NCI-H82 treated with DMSO at 0.1 percent for 48 hours (cell line): ENCODE results near the gene TAS2R38.

Experiments
- DNase-seq: peaks from one replicate; lab custom pipeline; 2025; ENCODE audit not compliant: unreplicated experiment; lab: John Stamatoyannopoulos, UW

The TAS2R38 gene

DNA sequence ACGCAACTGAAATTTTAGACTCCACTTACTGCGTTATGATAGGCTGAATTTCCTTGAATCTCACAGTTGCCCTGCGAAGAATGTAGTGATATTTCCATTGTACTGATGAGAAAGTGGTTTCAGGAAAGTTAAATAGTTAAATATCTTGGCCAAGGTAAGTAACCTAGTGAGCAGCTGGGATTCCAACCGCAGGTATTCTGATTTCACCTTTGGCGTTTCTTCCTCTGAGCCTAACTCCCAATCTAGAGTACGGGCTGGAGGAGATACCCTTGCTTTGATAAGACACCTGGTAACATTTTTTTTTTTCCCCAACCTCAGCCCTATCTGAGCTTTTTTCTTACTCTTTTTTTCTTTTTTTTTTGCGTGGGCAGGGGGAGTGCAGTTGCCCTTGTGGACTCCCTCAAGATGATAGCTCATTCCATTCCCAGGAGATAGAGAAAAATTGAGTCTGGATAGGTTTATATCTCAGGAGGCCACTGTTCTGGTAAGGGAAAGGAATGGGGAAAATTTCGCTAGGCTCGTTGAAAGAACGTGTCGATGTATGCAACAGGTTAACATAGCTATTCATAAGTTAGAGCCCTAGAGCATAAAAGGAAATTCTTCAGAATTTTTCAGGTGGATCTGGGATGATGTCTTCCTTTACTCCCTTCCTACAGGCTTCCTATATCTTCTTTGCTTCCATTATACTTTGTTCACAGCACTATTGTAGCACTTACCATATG is 3.1 kb upstream of the TAS2R38 start:
- no peak for DNase-seq

DNA sequence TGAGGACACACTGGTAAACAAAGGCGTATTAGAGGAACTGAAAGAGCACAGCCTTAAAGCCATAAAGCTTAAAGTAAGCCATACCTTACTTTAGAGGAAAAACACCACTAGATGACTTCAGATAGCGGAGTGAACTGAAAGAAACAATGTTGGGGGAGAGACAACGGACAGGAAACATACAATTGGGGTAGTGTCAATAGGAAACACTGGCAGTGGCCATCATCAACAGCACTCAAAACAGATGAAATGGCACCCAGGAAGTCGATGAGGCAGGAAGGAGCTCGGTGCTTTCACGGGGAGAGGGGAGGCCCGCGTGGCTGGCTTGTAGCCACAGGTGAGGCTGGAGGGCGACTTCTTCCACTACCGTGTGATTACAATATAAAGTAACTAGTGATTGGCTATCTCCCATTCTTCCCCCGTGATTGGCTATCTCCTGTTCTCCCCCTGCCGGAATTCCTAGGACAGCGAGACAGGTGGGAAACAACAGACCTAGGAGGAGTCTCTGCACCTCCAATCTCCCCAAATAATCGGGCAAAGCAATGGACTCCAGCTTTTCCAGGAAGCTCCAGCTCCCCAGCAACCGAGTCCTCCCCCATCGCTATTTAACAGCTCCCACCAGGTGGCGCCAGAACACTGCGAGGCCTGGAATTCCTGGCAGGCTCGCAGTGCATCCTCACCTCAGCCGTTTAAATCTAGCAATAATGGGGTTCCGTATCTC is 2.4 kb upstream of the TAS2R38 start:
- peak; percentile 8 for DNase-seq

DNA sequence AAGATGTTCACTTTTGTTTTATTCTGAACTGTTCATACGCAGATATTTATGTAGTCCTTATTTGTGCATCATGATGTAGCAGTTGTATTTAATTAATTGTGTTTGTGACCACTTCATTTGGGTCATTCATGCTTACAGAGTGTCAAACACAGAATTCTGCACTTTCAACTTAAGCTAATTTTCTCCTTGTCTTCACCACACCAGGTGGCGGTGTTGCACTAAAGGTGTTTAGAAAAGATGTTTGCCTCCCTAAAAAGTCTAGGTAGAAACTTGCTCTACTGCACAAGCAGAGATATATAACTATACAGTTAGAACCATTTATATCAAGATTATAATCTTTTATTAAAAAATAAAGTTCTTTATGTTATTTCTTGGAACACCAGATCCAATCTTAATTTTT is 1.3 kb upstream of the TAS2R38 start:
- no peak for DNase-seq

DNA sequence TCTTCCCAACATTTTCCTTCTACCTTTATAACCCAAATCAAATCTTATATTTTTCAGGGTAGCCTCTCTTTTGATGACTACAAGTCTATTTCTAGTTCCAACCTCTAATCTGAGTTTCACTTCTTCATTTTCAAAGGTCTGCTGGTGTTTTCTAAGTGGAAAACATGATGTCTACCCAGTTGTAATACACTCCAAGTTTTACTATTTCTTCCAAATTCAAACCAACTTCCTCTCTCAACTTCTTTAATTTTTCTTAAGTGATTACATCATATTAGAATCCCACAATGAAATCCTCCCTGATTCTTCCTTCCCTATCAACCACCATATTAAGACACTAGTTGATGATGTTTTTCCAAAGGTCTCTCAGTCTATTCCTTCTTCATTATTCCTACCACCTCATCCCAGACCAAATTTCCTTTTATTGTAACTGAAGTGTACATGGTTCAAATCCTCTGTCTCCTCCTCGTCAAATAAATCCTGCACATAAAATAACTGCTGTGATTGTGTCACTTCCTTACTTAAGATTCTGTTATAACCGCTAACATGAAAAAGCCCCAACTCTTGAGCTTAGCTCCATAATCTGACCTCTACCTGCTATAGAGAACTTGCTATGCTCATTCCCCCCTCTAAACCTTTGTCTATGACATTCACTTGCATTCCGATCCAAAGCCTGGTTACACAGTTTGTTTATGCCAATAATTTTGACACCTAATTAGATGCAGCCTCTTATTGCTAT is 12.7 kb downstream of the TAS2R38 start:
- no peak for DNase-seq

DNA sequence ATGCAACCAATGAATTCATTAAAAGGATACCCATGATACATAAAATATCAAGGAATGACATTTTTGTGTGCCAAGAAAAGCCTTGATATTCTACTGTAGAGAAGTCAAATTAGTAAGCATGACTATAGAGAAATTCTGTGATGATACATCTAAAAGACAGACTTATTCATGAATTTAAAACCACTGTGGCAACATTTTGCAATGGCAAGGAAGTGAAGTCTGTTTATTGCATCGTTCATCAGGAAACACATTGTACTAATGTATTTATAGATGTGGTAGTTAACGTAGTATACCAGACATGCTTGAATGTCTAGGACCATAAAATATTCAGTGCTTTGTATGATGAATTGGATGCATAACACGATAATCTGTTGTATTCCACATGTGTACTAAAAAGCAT is 17.5 kb downstream of the TAS2R38 start:
- DNase-seq = no peak

DNA sequence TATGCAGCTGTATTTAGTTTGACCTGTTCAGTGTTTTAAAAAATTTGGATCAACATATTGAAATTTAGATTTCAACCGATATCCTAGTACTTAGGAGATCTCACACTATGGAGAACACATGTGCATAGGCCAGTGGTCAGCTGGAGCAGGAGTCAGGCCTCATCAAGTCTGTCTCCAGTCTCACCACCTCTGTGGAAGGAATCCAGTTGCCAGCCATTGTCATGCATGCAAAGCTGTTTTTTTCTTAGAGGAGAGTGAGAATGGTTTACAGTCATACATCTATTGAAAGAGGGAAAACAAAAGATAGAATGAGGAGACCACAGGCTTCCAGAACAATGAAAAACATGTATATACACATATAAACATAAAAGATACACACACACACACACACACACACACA is 19.2 kb downstream of the TAS2R38 start:
- no peak for DNase-seq

DNA sequence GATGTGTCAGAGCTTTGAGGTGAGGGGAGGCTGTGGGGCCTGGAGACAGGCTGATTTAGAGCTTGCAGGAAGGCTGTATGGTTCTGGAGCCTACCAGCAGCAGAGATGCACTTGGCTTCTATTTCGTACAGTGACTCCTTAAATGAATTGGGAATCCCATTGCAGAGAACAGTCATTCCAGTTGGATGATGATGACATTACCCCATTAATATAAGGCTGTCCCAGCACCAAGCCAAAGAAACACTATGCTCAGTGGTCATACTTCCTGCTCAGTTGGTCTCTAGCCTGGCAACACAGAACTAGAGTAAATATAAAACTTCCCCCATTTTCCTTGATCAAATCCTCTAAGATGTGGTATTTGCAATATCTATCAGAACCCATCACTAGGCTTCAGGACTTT is 21.1 kb downstream of the TAS2R38 start:
- DNase-seq = no peak

DNA sequence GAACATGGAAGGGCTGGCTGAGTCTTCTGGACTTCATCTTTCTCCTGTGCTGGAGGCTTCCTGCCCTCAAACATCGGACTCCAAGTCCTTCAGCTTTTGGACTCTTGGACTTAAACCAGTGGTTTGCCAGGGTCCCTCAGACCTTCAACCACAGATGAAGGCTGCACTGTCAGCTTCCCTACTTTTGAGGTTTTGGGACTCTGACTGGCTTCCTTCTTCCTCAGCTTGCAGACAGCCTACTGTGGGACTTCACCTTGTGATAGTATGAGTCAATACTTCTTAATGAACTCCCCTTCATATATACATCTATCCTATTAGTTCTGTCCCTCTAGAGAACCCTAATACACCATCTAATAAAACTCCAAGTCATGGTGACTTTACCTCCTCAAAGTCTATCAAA is 22.8 kb downstream of the TAS2R38 start:
- DNase-seq = no peak

DNA sequence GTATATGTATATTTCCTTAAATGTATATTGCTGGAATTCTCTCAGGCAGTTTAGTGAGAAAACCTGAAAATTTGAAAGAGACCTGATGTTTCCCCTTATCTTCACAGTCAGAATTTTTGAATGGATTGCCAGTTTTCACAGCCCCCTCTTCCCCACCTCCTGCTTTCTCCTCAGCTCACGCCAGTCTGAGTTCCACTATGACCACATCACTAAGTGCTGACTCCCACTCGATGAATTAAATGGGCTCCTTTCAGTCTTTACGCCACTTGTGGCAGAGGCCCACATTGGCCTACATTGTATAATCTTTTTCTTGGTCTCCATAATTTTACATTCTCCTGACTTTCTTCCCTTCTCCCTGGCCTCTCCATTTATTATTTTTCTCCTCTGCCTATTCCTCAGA is 23.7 kb downstream of the TAS2R38 start:
- no peak for DNase-seq

DNA sequence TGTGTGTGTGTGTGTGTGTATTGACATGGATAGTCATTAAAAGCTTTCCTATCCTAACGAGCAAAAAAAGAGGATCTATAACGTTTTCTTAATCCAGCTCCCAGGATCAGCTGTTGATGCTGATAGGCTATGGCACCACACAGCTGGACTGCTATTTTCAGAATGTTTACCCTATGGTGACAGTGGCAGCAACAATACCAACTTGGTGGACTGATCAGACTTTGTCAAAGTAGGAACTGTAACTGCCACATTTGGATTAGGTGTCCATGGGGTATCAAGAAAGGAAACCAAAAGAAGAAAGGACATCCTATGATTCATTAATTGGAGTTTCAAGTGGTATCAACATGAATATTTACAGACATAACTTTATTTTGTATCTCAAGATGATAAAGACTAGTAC is 24.1 kb downstream of the TAS2R38 start:
- no peak for DNase-seq

DNA sequence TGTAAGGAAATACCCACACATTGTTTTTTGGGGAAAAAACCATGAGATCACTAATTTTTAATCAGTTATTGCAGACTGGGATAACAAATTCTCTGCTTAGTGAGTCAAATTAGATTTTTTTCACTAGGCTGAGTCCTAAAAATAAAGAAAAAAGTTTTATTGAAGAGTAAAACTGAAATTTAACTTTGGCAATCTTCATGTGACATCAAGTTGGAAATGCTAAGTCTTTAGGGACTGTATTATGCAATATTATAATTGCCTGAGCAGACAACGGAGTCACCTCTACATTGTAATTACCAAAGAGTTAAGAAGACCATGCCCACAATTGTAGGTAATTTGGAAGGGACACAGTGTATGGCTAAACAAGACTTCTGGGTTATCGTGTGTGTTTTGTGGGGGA is 24.6 kb downstream of the TAS2R38 start:
- DNase-seq = no peak

DNA sequence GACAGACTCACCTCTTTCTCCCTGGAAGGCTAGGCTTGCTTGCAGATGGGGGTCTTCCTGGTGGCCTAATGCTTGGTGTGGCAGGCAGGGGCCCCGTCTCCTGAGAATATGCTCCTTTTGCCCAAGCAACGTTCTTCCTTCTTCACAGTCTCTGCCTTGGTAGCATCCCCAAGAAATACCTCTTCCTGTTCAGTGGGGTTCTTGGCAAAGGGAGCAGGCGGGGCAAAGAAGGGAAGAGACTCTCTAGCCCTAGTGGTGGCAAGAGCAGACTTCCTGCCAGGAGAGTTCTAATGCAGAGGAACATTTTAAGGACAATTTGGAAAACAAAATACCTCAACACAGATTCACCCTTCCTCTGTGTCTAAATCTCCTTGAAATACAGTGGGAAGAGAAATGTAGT is 26.8 kb downstream of the TAS2R38 start, which contains the start of gene CLEC5A:
Gene CLEC5A, minus strand, starts transcription at position 179 of the 400 bp plus-strand sequence. CDS start 682 bp downstream, outside the sequence.
- no peak for DNase-seq

DNA sequence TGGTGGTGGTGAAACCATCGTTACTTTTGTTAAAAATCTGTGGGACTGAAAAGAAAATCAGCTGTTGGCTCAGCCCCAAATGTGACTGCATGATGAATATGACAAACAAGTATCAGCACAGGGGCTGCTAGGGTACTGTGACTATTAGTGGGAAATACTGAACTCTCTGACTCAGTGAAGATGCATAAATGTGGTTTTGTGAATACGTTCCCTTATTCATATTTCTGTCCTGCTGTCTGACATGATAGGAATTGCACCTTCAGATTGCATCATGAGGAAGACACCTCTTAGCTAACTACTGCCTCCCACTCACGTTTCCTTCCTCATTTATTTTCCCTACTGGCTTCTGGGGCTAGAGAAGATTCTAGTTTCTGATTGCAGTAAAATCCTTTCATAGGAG is 28.2 kb downstream of the TAS2R38 start:
- DNase-seq = no peak

DNA sequence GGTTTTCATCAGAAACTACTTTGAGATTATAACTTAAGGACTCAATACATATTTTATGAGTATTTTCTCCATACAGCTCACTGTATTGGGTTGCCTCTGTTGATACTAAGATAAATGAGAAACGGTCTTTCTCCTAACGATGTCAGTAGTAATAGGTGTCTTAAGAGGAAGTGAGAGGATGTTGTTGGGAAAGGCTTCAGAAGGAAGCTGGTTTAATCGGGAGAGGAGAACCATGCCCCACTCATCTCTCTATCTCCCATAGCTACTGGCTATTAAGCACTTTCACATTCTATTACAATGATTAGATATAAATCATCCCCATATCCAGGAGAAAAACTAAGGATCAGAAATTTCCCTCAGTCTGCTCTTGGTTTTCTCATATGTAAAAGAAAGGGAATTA is 28.8 kb downstream of the TAS2R38 start:
- DNase-seq = no peak

DNA sequence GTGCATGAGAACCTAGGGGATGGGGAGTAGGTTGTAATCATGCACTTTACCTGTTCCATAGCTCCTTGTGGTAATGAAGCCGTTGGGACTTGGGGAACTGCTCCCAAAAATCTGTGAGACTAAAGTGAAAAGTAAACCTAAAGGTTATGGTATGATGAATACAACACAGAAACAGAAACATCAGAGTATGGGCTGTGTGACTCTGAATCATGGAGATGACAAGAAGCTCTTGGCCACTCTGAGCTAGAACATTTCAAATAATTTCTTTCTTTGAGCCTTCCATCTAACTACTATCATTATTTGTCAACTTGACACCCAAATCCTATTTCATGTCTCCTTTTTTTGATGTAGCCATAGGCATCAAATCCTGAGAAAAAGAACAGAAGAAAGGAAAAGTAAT is 29.7 kb downstream of the TAS2R38 start:
- no peak for DNase-seq

DNA sequence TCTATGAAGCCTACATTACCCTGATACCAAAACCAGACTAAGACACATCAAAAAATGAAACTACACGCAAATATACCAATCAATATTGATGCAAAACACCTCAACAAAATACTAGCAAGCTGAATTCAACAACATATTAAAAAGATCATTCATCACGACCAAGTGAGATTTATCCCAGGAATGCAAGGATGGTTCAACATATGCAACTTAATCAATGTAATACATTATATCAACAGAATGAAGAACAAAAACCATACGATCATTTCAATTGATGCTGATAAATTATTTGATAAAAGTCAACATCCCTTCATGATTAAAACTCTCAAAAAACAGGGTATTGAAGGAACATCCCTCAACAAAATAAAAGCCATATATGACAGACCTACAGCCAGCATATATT is 32.5 kb downstream of the TAS2R38 start:
- DNase-seq = no peak

DNA sequence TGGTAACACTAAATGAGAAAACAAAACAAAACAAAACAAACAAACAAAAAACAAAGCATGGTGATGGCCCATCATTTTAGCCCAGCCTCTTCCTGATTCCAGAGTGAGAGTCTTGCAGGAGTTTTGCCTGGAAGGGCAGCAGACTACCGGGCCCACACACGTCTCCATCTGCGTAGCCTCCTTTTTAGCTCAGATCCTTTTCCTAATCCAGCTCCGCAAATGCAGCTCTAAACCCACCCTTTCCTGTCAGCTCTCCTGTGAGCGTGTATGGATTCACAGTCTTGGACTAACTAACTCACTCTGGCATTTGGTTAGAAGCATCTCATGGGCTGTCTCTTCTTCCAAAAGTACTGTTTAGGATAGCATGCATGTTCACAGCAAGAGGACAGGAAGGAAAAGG is 43.4 kb downstream of the TAS2R38 start:
- no peak for DNase-seq

DNA sequence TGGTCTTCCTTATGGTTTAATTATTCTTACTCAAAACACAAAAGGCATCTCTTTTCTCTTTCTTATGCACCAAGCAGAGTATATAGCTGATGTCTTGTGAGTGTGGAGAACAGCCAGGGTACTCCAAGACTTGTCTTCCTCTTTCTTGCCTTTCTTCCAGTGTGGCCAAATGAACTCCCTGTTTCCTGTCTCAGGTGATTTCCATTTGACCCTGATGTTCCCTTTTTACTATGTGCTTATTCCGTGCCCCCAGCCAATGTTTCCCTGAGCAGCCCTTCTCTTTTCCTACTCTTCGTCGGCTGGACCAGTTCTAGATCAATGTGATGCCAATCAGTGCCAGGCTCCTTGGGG is 44.8 kb downstream of the TAS2R38 start:
- DNase-seq = no peak

DNA sequence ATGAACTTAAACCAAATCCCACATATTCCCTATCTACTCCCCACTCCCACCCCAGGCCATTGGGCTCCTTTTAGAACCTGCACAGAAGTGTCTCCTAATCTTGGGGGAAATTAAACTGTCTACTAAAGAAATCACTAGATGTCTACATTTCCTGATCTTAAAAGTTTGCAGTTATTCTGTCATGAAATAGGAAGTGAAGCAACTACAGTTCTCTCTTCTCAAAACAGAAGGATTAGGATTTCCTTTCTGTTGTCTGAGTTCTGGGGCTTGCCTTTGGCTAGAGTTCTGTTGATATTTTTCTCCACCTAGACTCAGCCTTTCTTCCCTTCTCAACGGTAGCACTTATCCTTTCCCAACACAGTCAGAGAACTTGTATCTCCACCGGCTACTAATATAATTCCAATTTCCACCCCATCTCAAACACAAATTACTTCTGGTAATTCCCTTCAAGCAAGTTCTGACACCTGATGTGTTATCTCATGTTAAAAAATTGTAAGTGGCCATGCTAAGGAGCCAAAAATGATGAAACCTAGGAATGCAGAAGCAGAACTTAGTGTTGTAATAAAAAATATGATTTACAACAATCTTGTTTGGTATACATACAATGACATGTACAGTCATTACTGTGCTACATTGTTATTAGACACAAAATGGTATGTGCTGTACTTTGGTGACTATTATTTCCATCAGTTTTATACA is 45.3 kb downstream of the TAS2R38 start:
- DNase-seq = no peak
